22Rv1 (cell line): Measurements from ENCODE around the gene TMEM179B.

Experiments used
- H3K27ac ChIP-seq: fragments of 450-650 bp; 2 replicates; pipeline ENCODE4 v1.5.1; 2017
- CTCF ChIP-seq: fragments of 450-650 bp; IDR thresholded peaks from 2 replicates; pipeline ENCODE4 v1.5.1; 2017; ENCODE audit warnings: mild to moderate bottlenecking
- ZFX ChIP-seq: fragments of 450-650 bp; IDR thresholded peaks from 2 replicates; pipeline ENCODE4 v1.6.1; 2017; ENCODE audit warnings: antibody characterized with exemption, borderline replicate concordance

The TMEM179B gene

GRCh38 chr11:62778441-62778840 is 8.8 kb upstream of the TMEM179B start:
- TF ChIP-seq ZFX: no peak
- TF ChIP-seq CTCF: no peak
- no peak overlapping the region for H3K27ac ChIP-seq

- no peak overlapping the region for H3K27ac ChIP-seq
- TF ChIP-seq ZFX (no peak), CTCF (no peak)
Measured at GRCh38 chr11:62782753-62783152, 4.4 kb upstream of the TMEM179B start.

GRCh38 chr11:62786318-62787004 is 741 bp upstream of the TMEM179B start:
- H3K27ac ChIP-seq: peak overlapping the region; percentile 98
- TF ChIP-seq CTCF (peak; percentile 96), ZFX (no peak)

- no peak for TF ChIP-seq CTCF
- no peak for TF ChIP-seq ZFX
- H3K27ac ChIP-seq: peak overlapping the region; percentile 98
Measured at GRCh38 chr11:62788991-62789390, 1.8 kb downstream of the TMEM179B start.

GRCh38 chr11:62789576-62789975 is 2.4 kb downstream of the TMEM179B start:
- TF ChIP-seq CTCF (no peak), ZFX (no peak)

GRCh38 chr11:62791501-62792201 is 4.4 kb downstream of the TMEM179B start, which contains the start of gene TMEM223:
Gene TMEM223, minus strand, starts transcription at chr11:62792006. Its CDS starts 12 bp downstream, at chr11:62791994.
- H3K27ac ChIP-seq: peak within 1 kb of the TSS; percentile 98
- TF ChIP-seq ZFX (no peak), CTCF (no peak)

More at GRCh38 chr11:62789576-62789975, 2.4 kb downstream of the TMEM179B start:
- H3K27ac ChIP-seq: peak overlapping the region; percentile 98

- no peak for TF ChIP-seq ZFX
- no peak for TF ChIP-seq CTCF
- H3K27ac ChIP-seq: peak overlapping the region; percentile 98
Measured at GRCh38 chr11:62792202-62792575, 5.0 kb downstream of the TMEM179B start.
